Suprapubic skin (tissue), 4 donors: ENCODE data around the gene PHF20.

Experiments
- POLR2A ChIP-seq, 2 donors: fragments of 450-650 bp; IDR thresholded peaks; one replicate each; pipeline ENCODE4 v1.6.1; 2017; ENCODE audit warnings: antibody characterized with exemption in 2 of 2, mild to moderate bottlenecking in 2 of 2, moderate library complexity in 2 of 2
- POLR2AphosphoS5 ChIP-seq, 3 donors: sonication (generic); formaldehyde crosslinking; IDR thresholded peaks; one replicate each; pipeline ENCODE4 v1.6.1; 2017; ENCODE audit warnings: antibody characterized with exemption in 3 of 3
- TF ChIP-seq, protein P1 (sequence below), 2 donors: fragments of 200-600 bp in 1 of 2; fragments of 450-650 bp in 1 of 2; sonication (generic) in 1 of 2; IDR thresholded peaks; one replicate each; pipeline ENCODE4 v1.5.1; 2016 to 2019; ENCODE audit warnings: antibody characterized with exemption in 2 of 2, mild to moderate bottlenecking in 1 of 2, moderate library complexity in 1 of 2

GRCh38 chr20:35750611-35751010, 21.2 kb upstream of the PHF20 start:
- TF ChIP-seq, protein P1, sequence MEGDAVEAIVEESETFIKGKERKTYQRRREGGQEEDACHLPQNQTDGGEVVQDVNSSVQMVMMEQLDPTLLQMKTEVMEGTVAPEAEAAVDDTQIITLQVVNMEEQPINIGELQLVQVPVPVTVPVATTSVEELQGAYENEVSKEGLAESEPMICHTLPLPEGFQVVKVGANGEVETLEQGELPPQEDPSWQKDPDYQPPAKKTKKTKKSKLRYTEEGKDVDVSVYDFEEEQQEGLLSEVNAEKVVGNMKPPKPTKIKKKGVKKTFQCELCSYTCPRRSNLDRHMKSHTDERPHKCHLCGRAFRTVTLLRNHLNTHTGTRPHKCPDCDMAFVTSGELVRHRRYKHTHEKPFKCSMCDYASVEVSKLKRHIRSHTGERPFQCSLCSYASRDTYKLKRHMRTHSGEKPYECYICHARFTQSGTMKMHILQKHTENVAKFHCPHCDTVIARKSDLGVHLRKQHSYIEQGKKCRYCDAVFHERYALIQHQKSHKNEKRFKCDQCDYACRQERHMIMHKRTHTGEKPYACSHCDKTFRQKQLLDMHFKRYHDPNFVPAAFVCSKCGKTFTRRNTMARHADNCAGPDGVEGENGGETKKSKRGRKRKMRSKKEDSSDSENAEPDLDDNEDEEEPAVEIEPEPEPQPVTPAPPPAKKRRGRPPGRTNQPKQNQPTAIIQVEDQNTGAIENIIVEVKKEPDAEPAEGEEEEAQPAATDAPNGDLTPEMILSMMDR (IDR thresholded peaks at IDR 0.05) = no peak
- TF ChIP-seq POLR2A (IDR thresholded peaks at IDR 0.05) (no peak), POLR2AphosphoS5 (IDR thresholded peaks at IDR 0.05) (no peak)
